ENCODE measurements around the gene KIF26A. TPM values are rescaled to one million over a fixed set of nuclear protein-coding genes. Genes with fewer than 3 reads are reported as not detected.

Gene KIF26A
- total and polyA plus RNA-seq, 8 donors = 0.65 to 21.7 (median 1.5) TPM

DNA sequence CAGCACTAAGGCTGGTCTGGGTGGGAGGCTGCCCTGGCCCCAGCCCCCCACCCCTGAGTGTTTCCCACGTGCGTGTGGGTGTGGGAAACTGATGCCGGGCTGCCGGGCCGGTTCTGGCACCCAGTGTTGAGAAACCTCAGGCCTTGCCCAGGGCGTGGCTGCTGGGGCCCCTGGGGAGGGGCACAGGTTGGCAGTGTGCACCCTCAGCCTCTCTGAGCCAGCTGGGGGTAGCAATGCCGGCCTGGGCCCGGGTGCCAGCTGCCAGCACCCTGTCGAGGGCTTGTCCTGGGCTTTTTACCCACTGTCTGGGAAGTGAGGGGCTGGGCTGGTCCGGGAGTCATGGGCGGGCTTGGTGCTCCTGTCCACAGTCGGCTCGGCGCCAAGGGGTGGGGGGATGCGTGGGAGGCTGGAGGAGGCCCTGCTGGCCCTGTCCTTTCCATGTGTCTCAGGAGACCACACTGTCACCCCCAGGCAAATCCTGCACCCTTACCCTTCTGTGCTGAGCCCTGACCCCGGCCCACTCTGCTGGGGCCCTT, 37.2 kb upstream of the KIF26A start:
- intact Hi-C loops (cut with DNase I; ENCODE audit: low total_unique reads) = no loop called here
- Histone ChIP-seq H3K36me3 (no peaks in the 10 kb centered on the region), H3K4me1 (peaks cover 0 to 58% (median 43%) of the 10 kb centered on the region in 4 donors), H3K27me3 (peaks cover 0 to 18% (median 0%) of the 10 kb centered on the region in 3 donors), H3K27ac (peak overlapping the region in 1 of 5 donors; percentile 10), H3K9me3 (no peaks in the 10 kb centered on the region), H3K4me3 (no peak overlapping the region)
- peak; percentile 67 to 68 for DNase-seq
- peak in 1 of 3 donors; percentile 15 for TF ChIP-seq POLR2AphosphoS5 (IDR thresholded peaks at IDR 0.05)
- TF ChIP-seq, protein P1, sequence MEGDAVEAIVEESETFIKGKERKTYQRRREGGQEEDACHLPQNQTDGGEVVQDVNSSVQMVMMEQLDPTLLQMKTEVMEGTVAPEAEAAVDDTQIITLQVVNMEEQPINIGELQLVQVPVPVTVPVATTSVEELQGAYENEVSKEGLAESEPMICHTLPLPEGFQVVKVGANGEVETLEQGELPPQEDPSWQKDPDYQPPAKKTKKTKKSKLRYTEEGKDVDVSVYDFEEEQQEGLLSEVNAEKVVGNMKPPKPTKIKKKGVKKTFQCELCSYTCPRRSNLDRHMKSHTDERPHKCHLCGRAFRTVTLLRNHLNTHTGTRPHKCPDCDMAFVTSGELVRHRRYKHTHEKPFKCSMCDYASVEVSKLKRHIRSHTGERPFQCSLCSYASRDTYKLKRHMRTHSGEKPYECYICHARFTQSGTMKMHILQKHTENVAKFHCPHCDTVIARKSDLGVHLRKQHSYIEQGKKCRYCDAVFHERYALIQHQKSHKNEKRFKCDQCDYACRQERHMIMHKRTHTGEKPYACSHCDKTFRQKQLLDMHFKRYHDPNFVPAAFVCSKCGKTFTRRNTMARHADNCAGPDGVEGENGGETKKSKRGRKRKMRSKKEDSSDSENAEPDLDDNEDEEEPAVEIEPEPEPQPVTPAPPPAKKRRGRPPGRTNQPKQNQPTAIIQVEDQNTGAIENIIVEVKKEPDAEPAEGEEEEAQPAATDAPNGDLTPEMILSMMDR (IDR thresholded peaks at IDR 0.05) = no peak
- 34 to 62% (median 43%) methylated on average over 13 to 16 of the region's 16 CpGs for WGBS, 5 donors

DNA sequence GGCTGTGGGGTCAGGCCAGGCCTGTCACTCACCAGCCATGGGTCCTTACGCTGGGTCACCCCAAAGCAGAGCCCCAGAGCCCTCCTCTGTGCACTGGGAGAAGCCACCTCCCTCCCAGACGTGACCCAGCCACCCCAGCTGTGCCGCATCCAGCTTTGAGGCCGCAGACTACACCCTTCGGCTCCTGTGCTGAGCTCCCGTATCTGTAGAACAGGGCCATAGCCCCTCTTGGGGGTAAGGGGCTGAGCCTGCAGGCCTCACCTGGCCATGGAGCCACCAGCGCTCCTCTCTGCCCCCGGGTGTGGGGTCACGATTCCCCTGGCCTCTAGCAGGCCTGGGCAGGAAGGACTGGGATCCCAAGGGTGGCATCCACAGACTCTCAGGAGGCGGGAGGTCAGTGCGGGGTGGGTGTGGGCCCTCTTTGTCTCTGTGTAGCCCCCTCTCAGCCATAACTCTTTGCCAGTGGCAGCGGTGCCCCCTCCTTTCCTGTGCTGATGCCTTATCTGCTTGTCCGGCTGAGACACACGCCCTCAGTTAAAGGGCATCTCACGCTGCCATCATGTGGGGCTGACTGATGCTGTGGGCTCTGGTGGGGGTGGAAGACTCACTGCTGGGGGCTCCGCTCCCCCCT, 36.6 kb upstream of the KIF26A start:
- H3K27ac ChIP-seq = no peak overlapping the region
- TF ChIP-seq EP300 (IDR thresholded peaks at IDR 0.05) (no peak), POLR2A (IDR thresholded peaks at IDR 0.05) (no peak), POLR2AphosphoS5 (IDR thresholded peaks at IDR 0.05) (no peak)
- TF ChIP-seq, protein P1 (IDR thresholded peaks at IDR 0.05) = no peak
- WGBS, 5 donors = 65 to 77% (median 72%) methylated on average over 6 to 16 of the region's 16 CpGs
- no peaks in the 10 kb centered on the region for H3K36me3 ChIP-seq
- intact Hi-C loops (cut with DNase I; ENCODE audit: low total_unique reads) = no loop called here
- no peak overlapping the region for H3K4me3 ChIP-seq
- DNase-seq = no peak
- H3K9me3 ChIP-seq = no peaks in the 10 kb centered on the region
- peaks cover 0 to 64% (median 49%) of the 10 kb centered on the region in 4 donors for H3K4me1 ChIP-seq
- peaks cover 0 to 17% (median 0%) of the 10 kb centered on the region in 3 donors for H3K27me3 ChIP-seq

DNA sequence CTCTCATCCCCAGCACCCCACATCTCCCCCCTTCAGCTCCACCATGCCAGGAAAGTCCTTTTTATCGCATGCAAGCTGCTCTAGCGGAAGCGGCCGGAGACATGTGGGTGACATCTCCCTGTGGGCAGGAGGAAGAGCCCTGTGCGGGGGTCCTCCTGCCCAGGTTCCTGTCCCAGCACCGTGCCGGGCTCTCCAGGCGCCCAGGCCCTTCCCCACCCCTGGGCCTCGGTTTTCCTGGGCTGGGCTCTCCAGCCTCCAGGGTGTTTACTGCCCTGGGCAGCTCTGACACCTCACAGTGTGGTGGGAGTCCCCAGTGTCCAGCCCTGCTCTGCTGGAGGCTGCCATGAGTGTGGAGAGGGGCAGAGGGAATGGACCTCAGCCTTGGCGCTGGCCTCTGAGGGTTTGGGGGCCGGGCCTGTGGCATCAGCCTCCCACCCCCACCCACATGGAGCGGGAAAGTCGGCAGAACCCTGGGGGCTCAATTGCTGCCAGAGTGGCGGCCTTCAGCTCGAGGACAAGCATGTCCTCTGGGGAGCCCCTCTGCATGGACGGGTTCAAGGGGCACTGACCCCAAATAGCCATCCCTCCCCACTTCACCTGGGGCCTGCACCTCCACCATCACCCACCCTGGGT, 36.0 kb upstream of the KIF26A start:
- Histone ChIP-seq H3K9me3 (no peaks in the 10 kb centered on the region), H3K27ac (no peak overlapping the region), H3K4me3 (no peak overlapping the region), H3K27me3 (peaks cover 0 to 17% (median 0%) of the 10 kb centered on the region in 3 donors), H3K36me3 (no peaks in the 10 kb centered on the region), H3K4me1 (peaks cover 0 to 64% (median 53%) of the 10 kb centered on the region in 4 donors)
- intact Hi-C loops (cut with DNase I; ENCODE audit: low total_unique reads) = no loop called here
- DNase-seq = no peak
- TF ChIP-seq, protein P1 (IDR thresholded peaks at IDR 0.05) = no peak
- no peak for TF ChIP-seq POLR2AphosphoS5 (IDR thresholded peaks at IDR 0.05)
- no peak for TF ChIP-seq EP300 (IDR thresholded peaks at IDR 0.05)
- 68 to 86% (median 81%) methylated on average over 9 to 16 of the region's 16 CpGs for WGBS, 5 donors

DNA sequence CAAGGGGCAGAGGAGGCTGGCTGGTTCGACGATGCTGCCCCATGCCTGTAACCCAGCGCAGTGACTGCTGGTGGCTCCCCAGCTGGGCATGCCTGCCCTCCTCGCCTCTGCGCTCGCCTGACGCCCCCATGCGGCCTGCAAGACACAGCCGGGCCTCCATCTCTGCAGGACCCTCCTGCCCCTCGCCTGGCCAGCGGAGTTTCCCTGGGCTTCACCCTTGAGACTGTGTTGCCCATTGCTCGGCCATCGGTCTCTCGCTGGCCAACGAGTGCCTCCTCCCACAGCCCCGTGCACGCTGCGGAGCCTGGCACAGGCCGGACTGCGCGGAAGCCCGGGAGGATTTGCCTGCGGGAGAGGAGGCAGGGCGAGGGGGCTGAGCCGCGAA, 35.3 kb upstream of the KIF26A start:
- WGBS, 5 donors = 83 to 92% (median 87%) methylated on average over 15 to 26 of the region's 26 CpGs
- peaks cover 0 to 17% (median 0%) of the 10 kb centered on the region in 3 donors for H3K27me3 ChIP-seq
- H3K36me3 ChIP-seq = no peaks in the 10 kb centered on the region
- DNase-seq = no peak
- H3K4me1 ChIP-seq = peaks cover 0 to 64% (median 55%) of the 10 kb centered on the region in 4 donors
- no peak for TF ChIP-seq POLR2A (IDR thresholded peaks at IDR 0.05)
- TF ChIP-seq POLR2AphosphoS5 (IDR thresholded peaks at IDR 0.05) = no peak
- TF ChIP-seq, protein P1 (IDR thresholded peaks at IDR 0.05) = no peak
- H3K4me3 ChIP-seq = no peak overlapping the region
- intact Hi-C loops (cut with DNase I; ENCODE audit: low total_unique reads) = no loop called here
- no peaks in the 10 kb centered on the region for H3K9me3 ChIP-seq
- H3K27ac ChIP-seq = no peak overlapping the region

All from stomach (tissue), 9 donors.